Ishikawa (cell line): ENCODE measurements around the gene COQ8B.

Experiments
- CEBPB ChIP-seq: IDR thresholded peaks from 2 replicates; pipeline ENCODE4 v1.6.1; 2012
- CREB1 ChIP-seq: IDR thresholded peaks from 2 replicates; pipeline ENCODE4 v1.6.1; 2012; ENCODE audit warnings: low read depth
- EGR1 ChIP-seq: IDR thresholded peaks from 2 replicates; pipeline ENCODE4 v1.6.1; 2012
- EP300 ChIP-seq: IDR thresholded peaks from 2 replicates; pipeline ENCODE4 v1.6.1; 2012; ENCODE audit warnings: borderline replicate concordance
- FOXM1 ChIP-seq: IDR thresholded peaks from 2 replicates; pipeline ENCODE4 v1.6.1; 2012; ENCODE audit warnings: low read depth, borderline replicate concordance
- MAX ChIP-seq: IDR thresholded peaks from 2 replicates; pipeline ENCODE4 v1.6.1; 2012
- NFIC ChIP-seq: IDR thresholded peaks from 2 replicates; pipeline ENCODE4 v1.6.1; 2012
- RAD21 ChIP-seq: IDR thresholded peaks from 2 replicates; pipeline ENCODE4 v1.6.1; 2012; ENCODE audit warnings: low read depth
- REST ChIP-seq: IDR thresholded peaks from 2 replicates; pipeline ENCODE4 v1.6.1; 2012; ENCODE audit warnings: low read depth, mild to moderate bottlenecking
- TAF1 ChIP-seq: IDR thresholded peaks from 2 replicates; pipeline ENCODE4 v1.6.1; 2012; ENCODE audit warnings: low read depth, mild to moderate bottlenecking
- TCF12 ChIP-seq: IDR thresholded peaks from 2 replicates; pipeline ENCODE4 v1.6.1; 2012; ENCODE audit warnings: low read depth
- TEAD4 ChIP-seq: IDR thresholded peaks from 2 replicates; pipeline ENCODE4 v1.6.1; 2012
- USF1 ChIP-seq: IDR thresholded peaks from 2 replicates; pipeline ENCODE4 v1.6.1; 2012
- YY1 ChIP-seq: IDR thresholded peaks from 2 replicates; pipeline ENCODE4 v1.6.1; 2012; ENCODE audit warnings: low read depth
- ZBTB7A ChIP-seq: IDR thresholded peaks from 2 replicates; pipeline ENCODE4 v1.6.1; 2012; ENCODE audit warnings: low read depth

COQ8B gene

GRCh38 chr19:40681039-40681438, 35.6 kb downstream of the COQ8B start:
- no peak for TF ChIP-seq TEAD4
- TF ChIP-seq USF1 = no peak
- TF ChIP-seq RAD21 = no peak
- TF ChIP-seq EGR1 = no peak
- no peak for TF ChIP-seq EP300
- TF ChIP-seq ZBTB7A = no peak
- TF ChIP-seq TAF1 = no peak
- no peak for TF ChIP-seq YY1
- no peak for TF ChIP-seq CEBPB
- no peak for TF ChIP-seq NFIC
- TF ChIP-seq CREB1 = no peak

GRCh38 chr19:40677156-40677555, 39.5 kb downstream of the COQ8B start:
- TF ChIP-seq RAD21 = no peak

- peak; percentile 25; the same call in 1 of the 2 replicates for TF ChIP-seq TCF12
- no peak for TF ChIP-seq CEBPB
These were observed 42.4 kb downstream of the COQ8B start for GRCh38 chr19:40674291-40674690.

GRCh38 chr19:40673397-40673796, 43.3 kb downstream of the COQ8B start:
- TF ChIP-seq REST (no peak), NFIC (no peak), TAF1 (no peak), EGR1 (no peak)

- TF ChIP-seq TEAD4 = no peak
- TF ChIP-seq FOXM1 = no peak
- no peak for TF ChIP-seq YY1
- no peak for TF ChIP-seq TCF12
- TF ChIP-seq TAF1 = no peak
- TF ChIP-seq RAD21 = no peak
- no peak for TF ChIP-seq REST
- no peak for TF ChIP-seq ZBTB7A
- no peak for TF ChIP-seq CEBPB
- TF ChIP-seq MAX = no peak
- no peak for TF ChIP-seq NFIC
- TF ChIP-seq EP300 = no peak
- no peak for TF ChIP-seq CREB1
- no peak for TF ChIP-seq USF1
- no peak for TF ChIP-seq EGR1
These were observed 44.0 kb downstream of the COQ8B start for GRCh38 chr19:40672573-40673299.

GRCh38 chr19:40672038-40672437, 44.6 kb downstream of the COQ8B start:
- TF ChIP-seq YY1 (no peak), EGR1 (no peak), ZBTB7A (no peak), REST (no peak), EP300 (no peak), TEAD4 (no peak), FOXM1 (no peak), USF1 (no peak), RAD21 (no peak), TCF12 (no peak), NFIC (no peak), MAX (no peak), CREB1 (no peak), TAF1 (no peak), CEBPB (no peak)
